ENCODE results near the gene SLC6A19.
A peak's percentile ranks its signal among the peaks of the same experiment; 100 is the strongest.

Gene SLC6A19

GRCh38 chr5:1202798-1203185, 1.4 kb downstream of the SLC6A19 start:
- Histone ChIP-seq H3K4me3 (ENCODE audit: low read length) (no peak overlapping the region), H3K23ac (ENCODE audit: low read length) (no peak overlapping the region), H2BK120ac (ENCODE audit: low read depth, low read length) (no peak overlapping the region), H3K27ac (ENCODE audit: low read depth, low read length) (no peak overlapping the region), H2BK5ac (ENCODE audit: low read length) (no peak overlapping the region), H3K79me2 (ENCODE audit: control insufficient read depth, insufficient read depth, low read length) (no peaks in the 10 kb centered on the region), H3K9ac (ENCODE audit: low read length) (no peak overlapping the region), H3K27me3 (ENCODE audit: insufficient read depth, low read length, poor library complexity) (no peaks in the 10 kb centered on the region), H3K4me2 (ENCODE audit: low read length) (no peak overlapping the region), H3K18ac (ENCODE audit: low read length) (no peak overlapping the region), H2BK15ac (replicated peaks; ENCODE audit: low read depth) (no peak overlapping the region), H3K79me1 (ENCODE audit: low read length) (no peaks in the 10 kb centered on the region), H3K56ac (ENCODE audit: low read length) (no peak overlapping the region), H3K4ac (ENCODE audit: low read depth, low read length) (no peak overlapping the region), H3K36me3 (ENCODE audit: control insufficient read depth, insufficient read depth, low read length) (no peaks in the 10 kb centered on the region), H3K4me1 (ENCODE audit: control insufficient read depth, low read depth, low read length) (no peaks in the 10 kb centered on the region), H2AK5ac (ENCODE audit: low read length) (no peak overlapping the region), H4K5ac (ENCODE audit: low read length) (no peak overlapping the region), H4K8ac (ENCODE audit: low read depth, low read length) (no peak overlapping the region)
- DNase-seq, result no peak
- WGBS (ENCODE audit: extremely low coverage, insufficient coverage, low lambda C conversion rate), result no CpG with 5 or more reads among the region's 7 CpGs

GRCh38 chr5:1203311-1203967, 2.0 kb downstream of the SLC6A19 start:
- Histone ChIP-seq H3K56ac (ENCODE audit: low read length) (no peak overlapping the region), H3K36me3 (ENCODE audit: control insufficient read depth, insufficient read depth, low read length) (no peaks in the 10 kb centered on the region), H3K79me1 (ENCODE audit: low read length) (no peaks in the 10 kb centered on the region), H3K27ac (ENCODE audit: low read depth, low read length) (no peak overlapping the region), H3K18ac (ENCODE audit: low read length) (no peak overlapping the region), H2BK120ac (ENCODE audit: low read depth, low read length) (no peak overlapping the region), H2BK15ac (replicated peaks; ENCODE audit: low read depth) (no peak overlapping the region), H3K79me2 (ENCODE audit: control insufficient read depth, insufficient read depth, low read length) (no peaks in the 10 kb centered on the region), H3K27me3 (ENCODE audit: insufficient read depth, low read length, poor library complexity) (no peaks in the 10 kb centered on the region), H4K8ac (ENCODE audit: low read depth, low read length) (no peak overlapping the region), H3K9ac (ENCODE audit: low read length) (no peak overlapping the region), H3K23ac (ENCODE audit: low read length) (no peak overlapping the region), H3K4ac (ENCODE audit: low read depth, low read length) (no peak overlapping the region), H3K4me1 (ENCODE audit: control insufficient read depth, low read depth, low read length) (no peaks in the 10 kb centered on the region), H4K5ac (ENCODE audit: low read length) (no peak overlapping the region), H2AK5ac (ENCODE audit: low read length) (no peak overlapping the region), H3K4me2 (ENCODE audit: low read length) (no peak overlapping the region), H2BK5ac (ENCODE audit: low read length) (no peak overlapping the region), H3K4me3 (ENCODE audit: low read length) (no peak overlapping the region)
- WGBS (ENCODE audit: extremely low coverage, insufficient coverage, low lambda C conversion rate), result no CpG with 5 or more reads among the region's 24 CpGs
- no peak for DNase-seq

- H3K36me3 ChIP-seq (ENCODE audit: control insufficient read depth, insufficient read depth, low read length), result no peaks in the 10 kb centered on the region
- H3K56ac ChIP-seq (ENCODE audit: low read length), result no peak overlapping the region
- no peaks in the 10 kb centered on the region for H3K27me3 ChIP-seq (ENCODE audit: insufficient read depth, low read length, poor library complexity)
- no peak for DNase-seq
- H3K4me1 ChIP-seq (ENCODE audit: control insufficient read depth, low read depth, low read length), result no peaks in the 10 kb centered on the region
- no peak overlapping the region for H3K4ac ChIP-seq (ENCODE audit: low read depth, low read length)
- no CpG with 5 or more reads among the region's 25 CpGs for WGBS (ENCODE audit: extremely low coverage, insufficient coverage, low lambda C conversion rate)
- no peak overlapping the region for H2BK15ac ChIP-seq (replicated peaks; ENCODE audit: low read depth)
- no peak overlapping the region for H3K23ac ChIP-seq (ENCODE audit: low read length)
- no peak overlapping the region for H4K8ac ChIP-seq (ENCODE audit: low read depth, low read length)
- H2AK5ac ChIP-seq (ENCODE audit: low read length), result no peak overlapping the region
- H2BK5ac ChIP-seq (ENCODE audit: low read length), result no peak overlapping the region
- no peak overlapping the region for H4K5ac ChIP-seq (ENCODE audit: low read length)
- no peak overlapping the region for H3K4me3 ChIP-seq (ENCODE audit: low read length)
- H3K79me2 ChIP-seq (ENCODE audit: control insufficient read depth, insufficient read depth, low read length), result no peaks in the 10 kb centered on the region
- H3K4me2 ChIP-seq (ENCODE audit: low read length), result no peak overlapping the region
- no peak overlapping the region for H3K18ac ChIP-seq (ENCODE audit: low read length)
- H3K79me1 ChIP-seq (ENCODE audit: low read length), result no peaks in the 10 kb centered on the region
- H2BK120ac ChIP-seq (ENCODE audit: low read depth, low read length), result no peak overlapping the region
- H3K9ac ChIP-seq (ENCODE audit: low read length), result no peak overlapping the region
- no peak overlapping the region for H3K27ac ChIP-seq (ENCODE audit: low read depth, low read length)
Measured at GRCh38 chr5:1203968-1204692, 2.7 kb downstream of the SLC6A19 start.

- H3K27me3 ChIP-seq (ENCODE audit: insufficient read depth, low read length, poor library complexity), result no peaks in the 10 kb centered on the region
- no peak overlapping the region for H2AK5ac ChIP-seq (ENCODE audit: low read length)
- no peak overlapping the region for H2BK5ac ChIP-seq (ENCODE audit: low read length)
- no peak overlapping the region for H3K18ac ChIP-seq (ENCODE audit: low read length)
- no peak overlapping the region for H3K4me3 ChIP-seq (ENCODE audit: low read length)
- H4K5ac ChIP-seq (ENCODE audit: low read length), result no peak overlapping the region
- WGBS (ENCODE audit: extremely low coverage, insufficient coverage, low lambda C conversion rate), result no CpG with 5 or more reads among the region's 18 CpGs
- DNase-seq, result peak; percentile 51
- H3K36me3 ChIP-seq (ENCODE audit: control insufficient read depth, insufficient read depth, low read length), result no peaks in the 10 kb centered on the region
- no peak overlapping the region for H3K56ac ChIP-seq (ENCODE audit: low read length)
- no peak overlapping the region for H2BK15ac ChIP-seq (replicated peaks; ENCODE audit: low read depth)
- no peak overlapping the region for H3K4ac ChIP-seq (ENCODE audit: low read depth, low read length)
- no peak overlapping the region for H3K27ac ChIP-seq (ENCODE audit: low read depth, low read length)
- H2BK120ac ChIP-seq (ENCODE audit: low read depth, low read length), result no peak overlapping the region
- no peaks in the 10 kb centered on the region for H3K4me1 ChIP-seq (ENCODE audit: control insufficient read depth, low read depth, low read length)
- no peaks in the 10 kb centered on the region for H3K79me2 ChIP-seq (ENCODE audit: control insufficient read depth, insufficient read depth, low read length)
- no peak overlapping the region for H4K8ac ChIP-seq (ENCODE audit: low read depth, low read length)
- no peak overlapping the region for H3K4me2 ChIP-seq (ENCODE audit: low read length)
- H3K9ac ChIP-seq (ENCODE audit: low read length), result no peak overlapping the region
- H3K23ac ChIP-seq (ENCODE audit: low read length), result no peak overlapping the region
- H3K79me1 ChIP-seq (ENCODE audit: low read length), result no peaks in the 10 kb centered on the region
Measured at GRCh38 chr5:1204693-1205242, 3.4 kb downstream of the SLC6A19 start.

- DNase-seq, result no peak
- H3K27me3 ChIP-seq (ENCODE audit: insufficient read depth, low read length, poor library complexity), result no peaks in the 10 kb centered on the region
- H4K5ac ChIP-seq (ENCODE audit: low read length), result no peak overlapping the region
- H3K27ac ChIP-seq (ENCODE audit: low read depth, low read length), result no peak overlapping the region
- H3K79me1 ChIP-seq (ENCODE audit: low read length), result no peaks in the 10 kb centered on the region
- H4K8ac ChIP-seq (ENCODE audit: low read depth, low read length), result no peak overlapping the region
- H3K23ac ChIP-seq (ENCODE audit: low read length), result no peak overlapping the region
- H3K18ac ChIP-seq (ENCODE audit: low read length), result no peak overlapping the region
- no peak overlapping the region for H3K56ac ChIP-seq (ENCODE audit: low read length)
- H3K79me2 ChIP-seq (ENCODE audit: control insufficient read depth, insufficient read depth, low read length), result no peaks in the 10 kb centered on the region
- H3K4me1 ChIP-seq (ENCODE audit: control insufficient read depth, low read depth, low read length), result no peaks in the 10 kb centered on the region
- H3K9ac ChIP-seq (ENCODE audit: low read length), result no peak overlapping the region
- no peak overlapping the region for H3K4me2 ChIP-seq (ENCODE audit: low read length)
- no peak overlapping the region for H2AK5ac ChIP-seq (ENCODE audit: low read length)
- H3K36me3 ChIP-seq (ENCODE audit: control insufficient read depth, insufficient read depth, low read length), result no peaks in the 10 kb centered on the region
- no peak overlapping the region for H2BK120ac ChIP-seq (ENCODE audit: low read depth, low read length)
- H2BK15ac ChIP-seq (replicated peaks; ENCODE audit: low read depth), result no peak overlapping the region
- no peak overlapping the region for H3K4ac ChIP-seq (ENCODE audit: low read depth, low read length)
- no peak overlapping the region for H3K4me3 ChIP-seq (ENCODE audit: low read length)
- no CpG with 5 or more reads among the region's 11 CpGs for WGBS (ENCODE audit: extremely low coverage, insufficient coverage, low lambda C conversion rate)
- no peak overlapping the region for H2BK5ac ChIP-seq (ENCODE audit: low read length)
Measured at GRCh38 chr5:1205255-1206180, 4.1 kb downstream of the SLC6A19 start.

All from mesendoderm (in vitro differentiated cells).